Endometrium (tissue), 2 donors: Measurements from ENCODE around the gene AUTS2.

Source experiments
- FAIRE-seq: peaks from 2 replicates; lab custom pipeline; 2012; peaks lifted over from hg19 to GRCh38; lab: Jason Lieb, UNC
- donor health status: control.
- donor health status: control.

AUTS2 gene

GRCh38 chr7:70777251-70777650 lies 1179.0 kb downstream of the AUTS2 start:
- no peak for FAIRE-seq

GRCh38 chr7:70778585-70778984 lies 1180.3 kb downstream of the AUTS2 start:
- FAIRE-seq = no peak

- FAIRE-seq = no peak
These were observed 1181.0 kb downstream of the AUTS2 start for GRCh38 chr7:70779321-70779720.

- no peak for FAIRE-seq
These were observed 1183.6 kb downstream of the AUTS2 start for GRCh38 chr7:70781922-70782311.

- no peak for FAIRE-seq
These were observed 1184.5 kb downstream of the AUTS2 start for GRCh38 chr7:70782796-70783195.

- no peak for FAIRE-seq
These were observed 1187.2 kb downstream of the AUTS2 start for GRCh38 chr7:70785427-70785826.

GRCh38 chr7:70786076-70786475 lies 1187.8 kb downstream of the AUTS2 start:
- no peak for FAIRE-seq

GRCh38 chr7:70787286-70787685 lies 1189.0 kb downstream of the AUTS2 start:
- FAIRE-seq = no peak

- FAIRE-seq = no peak
These were observed 1189.5 kb downstream of the AUTS2 start for GRCh38 chr7:70787771-70788170.

GRCh38 chr7:70788276-70788675 lies 1190.0 kb downstream of the AUTS2 start:
- FAIRE-seq = no peak

GRCh38 chr7:70789481-70790214 lies 1191.4 kb downstream of the AUTS2 start:
- no peak for FAIRE-seq

GRCh38 chr7:70790215-70791073 lies 1192.2 kb downstream of the AUTS2 start:
- no peak for FAIRE-seq

GRCh38 chr7:70791341-70791740 lies 1193.1 kb downstream of the AUTS2 start:
- no peak for FAIRE-seq

- FAIRE-seq = no peak
These were observed 1194.8 kb downstream of the AUTS2 start for GRCh38 chr7:70793060-70793459.

- no peak for FAIRE-seq
These were observed 1195.5 kb downstream of the AUTS2 start for GRCh38 chr7:70793821-70794220.

GRCh38 chr7:70794962-70795361 lies 1196.7 kb downstream of the AUTS2 start:
- FAIRE-seq = no peak

GRCh38 chr7:70795948-70796347 lies 1197.7 kb downstream of the AUTS2 start:
- no peak for FAIRE-seq

GRCh38 chr7:70797109-70797514 lies 1198.8 kb downstream of the AUTS2 start:
- FAIRE-seq = no peak

GRCh38 chr7:70799841-70800405 lies 1201.6 kb downstream of the AUTS2 start:
- no peak for FAIRE-seq

GRCh38 chr7:70805360-70805759 lies 1207.1 kb downstream of the AUTS2 start:
- FAIRE-seq = no peak

- no peak for FAIRE-seq
These were observed 1209.4 kb downstream of the AUTS2 start for GRCh38 chr7:70807650-70808049.

- FAIRE-seq = no peak
These were observed 1210.6 kb downstream of the AUTS2 start for GRCh38 chr7:70808876-70809275.

- no peak for FAIRE-seq
These were observed 1212.4 kb downstream of the AUTS2 start for GRCh38 chr7:70810558-70811139.
